Fibroblast of lung (primary cell): ENCODE measurements around the gene LRMDA.

Source experiments
- EZH2 ChIP-seq: IDR thresholded peaks from 2 replicates; pipeline ENCODE4 v1.5.1; 2012; ENCODE audit warnings: low read length, control low read depth, mild to moderate bottlenecking; ENCODE audit errors: missing control alignments
- TF ChIP-seq, protein P1 (sequence below), 2 donors: IDR thresholded peaks in 1 of 2; conservative IDR thresholded peaks in 1 of 2; 1 replicate in 1 of 2; 2 replicates in 1 of 2; pipeline ENCODE4 v1.5.1; 2011 to 2012; ENCODE audit warnings: low read length in 2 of 2, control low read depth in 1 of 2, inconsistent platforms in 1 of 2, low read depth in 1 of 2, mild to moderate bottlenecking in 1 of 2

DNA sequence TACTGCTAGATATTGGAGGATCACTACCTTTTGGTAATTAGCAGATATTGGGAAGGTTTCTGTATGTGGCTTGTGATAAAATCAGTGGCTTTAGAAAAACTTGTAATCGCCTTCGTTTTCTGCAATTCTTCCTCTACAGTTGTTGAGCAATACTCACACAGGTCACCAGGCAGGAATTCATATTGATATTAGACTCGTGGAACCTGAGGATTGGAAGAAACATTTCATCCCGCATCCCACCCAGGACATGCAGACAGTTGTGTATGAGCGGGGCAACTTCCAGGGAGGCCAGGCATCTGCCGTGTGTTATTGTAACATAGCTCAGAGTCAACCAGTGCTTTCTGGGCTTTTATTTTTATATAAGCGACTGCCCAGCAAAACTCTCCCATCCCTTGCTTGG is 821.3 kb downstream of the LRMDA start:
- TF ChIP-seq, protein P1, sequence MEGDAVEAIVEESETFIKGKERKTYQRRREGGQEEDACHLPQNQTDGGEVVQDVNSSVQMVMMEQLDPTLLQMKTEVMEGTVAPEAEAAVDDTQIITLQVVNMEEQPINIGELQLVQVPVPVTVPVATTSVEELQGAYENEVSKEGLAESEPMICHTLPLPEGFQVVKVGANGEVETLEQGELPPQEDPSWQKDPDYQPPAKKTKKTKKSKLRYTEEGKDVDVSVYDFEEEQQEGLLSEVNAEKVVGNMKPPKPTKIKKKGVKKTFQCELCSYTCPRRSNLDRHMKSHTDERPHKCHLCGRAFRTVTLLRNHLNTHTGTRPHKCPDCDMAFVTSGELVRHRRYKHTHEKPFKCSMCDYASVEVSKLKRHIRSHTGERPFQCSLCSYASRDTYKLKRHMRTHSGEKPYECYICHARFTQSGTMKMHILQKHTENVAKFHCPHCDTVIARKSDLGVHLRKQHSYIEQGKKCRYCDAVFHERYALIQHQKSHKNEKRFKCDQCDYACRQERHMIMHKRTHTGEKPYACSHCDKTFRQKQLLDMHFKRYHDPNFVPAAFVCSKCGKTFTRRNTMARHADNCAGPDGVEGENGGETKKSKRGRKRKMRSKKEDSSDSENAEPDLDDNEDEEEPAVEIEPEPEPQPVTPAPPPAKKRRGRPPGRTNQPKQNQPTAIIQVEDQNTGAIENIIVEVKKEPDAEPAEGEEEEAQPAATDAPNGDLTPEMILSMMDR (conservative IDR thresholded peaks at IDR 0.05 in 1 of 2, IDR thresholded peaks at IDR 0.05 in 1 of 2; ENCODE audit: low read depth in 1 of 2, low read length in 2 of 2), result no peak
- TF ChIP-seq EZH2, result no peak
